ENCODE data around the gene SMYD3. TPM values are rescaled to one million over a fixed set of nuclear protein-coding genes. Genes with fewer than 3 reads are reported as not detected.

Gene SMYD3
- total RNA-seq, 1 experiment from 2014 or later, result 29.6 TPM

- H3K79me2 ChIP-seq (ENCODE audit: low read depth), result no peaks in the 10 kb centered on the region
- H4K20me1 ChIP-seq (ENCODE audit: insufficient read depth), result no peaks in the 10 kb centered on the region
- no peak overlapping the region for H3K27ac ChIP-seq
- ChIA-PET POLR2A (ENCODE audit: unreplicated experiment) (no interaction called here), CTCF (no interaction called here)
- peaks cover 5% of the 10 kb centered on the region; the same call in 1 of the 2 replicates for H3F3A ChIP-seq (ENCODE audit: insufficient read depth, low read depth)
- H3K4me3 ChIP-seq, result no peak overlapping the region
- DNase-seq, result no peak
- no peaks in the 10 kb centered on the region for H3K27me3 ChIP-seq (ENCODE audit: insufficient read depth, low read depth)
- H2AFZ ChIP-seq, result no peak overlapping the region
- peaks cover 9% of the 10 kb centered on the region; the same call in 1 of the 2 replicates for H3K9me3 ChIP-seq (ENCODE audit: insufficient read depth, low read depth)
- H3K9me2 ChIP-seq (ENCODE audit: insufficient read depth), result no peaks in the 10 kb centered on the region
- no peaks in the 10 kb centered on the region for H3K36me3 ChIP-seq (ENCODE audit: low read depth)
- H3K4me1 ChIP-seq (replicated peaks; ENCODE audit: insufficient read depth), result no peaks in the 10 kb centered on the region
- TF ChIP-seq CTCF (conservative IDR thresholded peaks at IDR 0.05) (no peak), EZH2 (IDR thresholded peaks at IDR 0.05; ENCODE audit: low read depth) (no peak)
- no TSS peak for BruUV-seq (replicated peaks)
- intact Hi-C loops (cut with micrococcal nuclease; ENCODE audit: unreplicated experiment), result no loop called here
- no peak overlapping the region for H3K4me2 ChIP-seq
Measured at GRCh38 chr1:246512635-246513034, 5.6 kb upstream of the SMYD3 start.

- no peak overlapping the region for H3K27ac ChIP-seq
- POLR2A ChIA-PET (ENCODE audit: unreplicated experiment), result no interaction called here
- no peak for TF ChIP-seq CTCF (conservative IDR thresholded peaks at IDR 0.05)
- TF ChIP-seq EZH2 (IDR thresholded peaks at IDR 0.05; ENCODE audit: low read depth), result no peak
- peaks cover 5% of the 10 kb centered on the region; the same call in 1 of the 2 replicates for H3F3A ChIP-seq (ENCODE audit: insufficient read depth, low read depth)
- H3K4me2 ChIP-seq, result no peak overlapping the region
- H3K4me1 ChIP-seq (replicated peaks; ENCODE audit: insufficient read depth), result no peaks in the 10 kb centered on the region
- CTCF ChIA-PET, result no interaction called here
- no peaks in the 10 kb centered on the region for H3K27me3 ChIP-seq (ENCODE audit: insufficient read depth, low read depth)
- DNase-seq, result no peak
- H3K9me3 ChIP-seq (ENCODE audit: insufficient read depth, low read depth), result peaks cover 9% of the 10 kb centered on the region; the same call in 1 of the 2 replicates
- H2AFZ ChIP-seq, result no peak overlapping the region
- H3K4me3 ChIP-seq, result no peak overlapping the region
- H4K20me1 ChIP-seq (ENCODE audit: insufficient read depth), result no peaks in the 10 kb centered on the region
- no peaks in the 10 kb centered on the region for H3K9me2 ChIP-seq (ENCODE audit: insufficient read depth)
- no TSS peak for BruUV-seq (replicated peaks)
- no peaks in the 10 kb centered on the region for H3K79me2 ChIP-seq (ENCODE audit: low read depth)
- H3K36me3 ChIP-seq (ENCODE audit: low read depth), result no peaks in the 10 kb centered on the region
- intact Hi-C loops (cut with micrococcal nuclease; ENCODE audit: unreplicated experiment), result no loop called here
Measured at GRCh38 chr1:246512230-246512629, 5.2 kb upstream of the SMYD3 start.

GRCh38 chr1:246511203-246511602, 4.1 kb upstream of the SMYD3 start:
- BruUV-seq (replicated peaks), result no TSS peak
- Histone ChIP-seq H3K9me3 (ENCODE audit: insufficient read depth, low read depth) (peaks cover 9% of the 10 kb centered on the region; the same call in 1 of the 2 replicates), H3K4me3 (no peak overlapping the region), H3K36me3 (ENCODE audit: low read depth) (no peaks in the 10 kb centered on the region), H3F3A (ENCODE audit: insufficient read depth, low read depth) (peaks cover 5% of the 10 kb centered on the region; the same call in 1 of the 2 replicates), H3K27ac (no peak overlapping the region), H3K79me2 (ENCODE audit: low read depth) (0 out of 2 replicates have a peak, but pooled peaks cover 3% of the 10 kb centered on the region), H3K4me2 (no peak overlapping the region), H3K4me1 (replicated peaks; ENCODE audit: insufficient read depth) (peaks cover 3% of the 10 kb centered on the region; the same call in 1 of the 2 replicates), H3K9me2 (ENCODE audit: insufficient read depth) (no peaks in the 10 kb centered on the region), H2AFZ (no peak overlapping the region), H3K27me3 (ENCODE audit: insufficient read depth, low read depth) (no peaks in the 10 kb centered on the region), H4K20me1 (ENCODE audit: insufficient read depth) (no peaks in the 10 kb centered on the region)
- intact Hi-C loops (cut with micrococcal nuclease; ENCODE audit: unreplicated experiment), result no loop called here
- POLR2A ChIA-PET (ENCODE audit: unreplicated experiment), result no interaction called here
- TF ChIP-seq EZH2 (IDR thresholded peaks at IDR 0.05; ENCODE audit: low read depth) (no peak), CTCF (conservative IDR thresholded peaks at IDR 0.05) (no peak)
- DNase-seq, result no peak
- CTCF ChIA-PET, result no interaction called here
